Adrenal gland (tissue), 5 donors: Measurements from ENCODE around the gene SPATA31C1.

Experiments used
- POLR2A ChIP-seq, 2 donors: fragments of 450-650 bp; IDR thresholded peaks; one replicate each; pipeline ENCODE4 v1.6.1; 2017; ENCODE audit warnings: antibody characterized with exemption in 2 of 2, mild to moderate bottlenecking in 2 of 2, moderate library complexity in 1 of 2
- TF ChIP-seq, protein P1 (sequence below), 6 experiments: fragments of 450-650 bp in 4 of 6; fragments of 200-600 bp in 2 of 6; sonication (generic) in 1 of 6; IDR thresholded peaks; 1 replicate in 5 of 6; 2 replicates in 1 of 6; pipeline versions ENCODE4 v1.5.1 to v1.8.0; 2016 to 2021; ENCODE audit warnings: antibody characterized with exemption in 6 of 6, mild to moderate bottlenecking in 2 of 6, moderate library complexity in 1 of 6
- donor health status: DM: no; HTN: no; CAD: no.

GRCh38 chr9:87896891-87897290 is 20.9 kb upstream of the SPATA31C1 start:
- TF ChIP-seq, protein P1, sequence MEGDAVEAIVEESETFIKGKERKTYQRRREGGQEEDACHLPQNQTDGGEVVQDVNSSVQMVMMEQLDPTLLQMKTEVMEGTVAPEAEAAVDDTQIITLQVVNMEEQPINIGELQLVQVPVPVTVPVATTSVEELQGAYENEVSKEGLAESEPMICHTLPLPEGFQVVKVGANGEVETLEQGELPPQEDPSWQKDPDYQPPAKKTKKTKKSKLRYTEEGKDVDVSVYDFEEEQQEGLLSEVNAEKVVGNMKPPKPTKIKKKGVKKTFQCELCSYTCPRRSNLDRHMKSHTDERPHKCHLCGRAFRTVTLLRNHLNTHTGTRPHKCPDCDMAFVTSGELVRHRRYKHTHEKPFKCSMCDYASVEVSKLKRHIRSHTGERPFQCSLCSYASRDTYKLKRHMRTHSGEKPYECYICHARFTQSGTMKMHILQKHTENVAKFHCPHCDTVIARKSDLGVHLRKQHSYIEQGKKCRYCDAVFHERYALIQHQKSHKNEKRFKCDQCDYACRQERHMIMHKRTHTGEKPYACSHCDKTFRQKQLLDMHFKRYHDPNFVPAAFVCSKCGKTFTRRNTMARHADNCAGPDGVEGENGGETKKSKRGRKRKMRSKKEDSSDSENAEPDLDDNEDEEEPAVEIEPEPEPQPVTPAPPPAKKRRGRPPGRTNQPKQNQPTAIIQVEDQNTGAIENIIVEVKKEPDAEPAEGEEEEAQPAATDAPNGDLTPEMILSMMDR (IDR thresholded peaks at IDR 0.05) = no peak
- no peak for TF ChIP-seq POLR2A (IDR thresholded peaks at IDR 0.05)
